EL (cell line): ENCODE results near the gene POPDC3.
A peak's percentile ranks its signal among the peaks of the same experiment; 100 is the strongest.
"Not testable (repeated sequence)": the region's sequence is repeated elsewhere in the genome, so short reads cannot be mapped to it uniquely, and the experiment has no call there.

Source experiments
- DNase-seq: peaks from one replicate; pipeline ENCODE4 v3.0.0-alpha.2; 2016

Gene POPDC3, protein sequence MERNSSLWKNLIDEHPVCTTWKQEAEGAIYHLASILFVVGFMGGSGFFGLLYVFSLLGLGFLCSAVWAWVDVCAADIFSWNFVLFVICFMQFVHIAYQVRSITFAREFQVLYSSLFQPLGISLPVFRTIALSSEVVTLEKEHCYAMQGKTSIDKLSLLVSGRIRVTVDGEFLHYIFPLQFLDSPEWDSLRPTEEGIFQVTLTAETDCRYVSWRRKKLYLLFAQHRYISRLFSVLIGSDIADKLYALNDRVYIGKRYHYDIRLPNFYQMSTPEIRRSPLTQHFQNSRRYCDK

GRCh38 chr6:105179244-105180065 lies at the start of gene POPDC3:
POPDC3 (minus strand) TSS chr6:105180014; CDS start chr6:105161909, 18,105 bp downstream.
- DNase-seq, result peak; percentile 60

- DNase-seq, result no peak
These were observed 47.5 kb upstream of the POPDC3 start for GRCh38 chr6:105227295-105227767.

GRCh38 chr6:105226598-105227294 lies 46.9 kb upstream of the POPDC3 start:
- DNase-seq, result peak; percentile 43

DNA sequence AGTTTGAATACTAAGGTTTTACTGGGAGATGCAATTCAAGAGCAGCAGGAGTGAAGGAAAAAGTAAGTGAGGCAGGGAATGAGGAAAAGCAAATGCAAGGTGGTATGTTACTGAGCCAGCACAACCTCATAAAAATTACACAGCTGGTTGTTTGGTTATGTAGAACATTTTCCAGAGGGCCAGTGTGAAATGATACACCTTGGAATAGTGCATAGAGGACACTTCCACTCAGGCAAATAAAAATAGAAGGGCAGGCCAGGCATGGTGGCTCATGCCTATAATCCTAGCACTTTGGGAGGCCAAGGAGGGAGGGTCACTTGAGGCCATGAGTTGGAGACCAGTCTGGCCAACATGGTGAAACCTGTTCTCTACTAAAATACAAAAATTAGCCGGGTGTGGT lies 43.4 kb upstream of the POPDC3 start:
- no peak for DNase-seq

DNA sequence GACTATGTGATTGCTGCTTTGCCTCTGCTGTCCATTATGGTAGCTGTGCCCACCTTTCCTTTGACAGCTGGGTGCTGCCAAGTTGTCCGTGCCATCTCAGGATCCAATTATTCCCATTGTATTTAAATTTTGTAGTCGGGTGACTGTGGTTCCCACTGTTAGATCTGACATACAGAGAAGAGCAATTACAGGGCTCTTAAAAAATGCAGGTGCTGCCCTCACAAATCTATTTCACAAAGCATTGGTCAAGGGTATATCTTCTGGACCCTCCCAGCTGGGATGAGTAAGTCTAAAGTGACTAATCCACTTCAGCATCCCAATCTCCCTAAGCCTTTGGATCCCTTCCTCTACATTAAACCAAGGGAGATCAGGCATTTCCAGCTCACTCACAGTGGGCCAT lies 41.4 kb upstream of the POPDC3 start:
- DNase-seq, result peak; percentile 40

- DNase-seq, result no peak
These were observed 40.4 kb upstream of the POPDC3 start for GRCh38 chr6:105220186-105220585.

- not testable (repeated sequence) for DNase-seq
These were observed 39.4 kb upstream of the POPDC3 start for GRCh38 chr6:105219218-105219617.

DNA sequence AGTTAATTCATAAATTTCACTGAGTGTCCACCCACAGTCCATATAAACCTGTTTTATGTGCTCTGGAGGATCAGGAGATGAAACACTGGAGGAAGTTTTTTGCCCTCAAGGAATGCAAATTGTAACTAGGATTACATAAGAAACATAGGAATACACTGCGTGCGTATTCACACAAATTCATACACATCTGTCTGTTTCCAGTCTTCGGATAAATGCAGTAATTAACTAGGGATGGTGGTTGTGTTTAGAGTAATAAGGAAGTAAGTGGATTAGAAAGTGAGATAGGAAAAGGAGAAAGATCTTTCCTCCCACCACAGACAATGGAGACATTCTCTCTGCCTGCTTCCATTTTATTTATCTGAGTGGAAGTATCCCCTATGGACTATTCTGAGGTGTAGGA lies 35.7 kb upstream of the POPDC3 start:
- DNase-seq, result no peak

- DNase-seq, result no peak
These were observed 34.9 kb upstream of the POPDC3 start for GRCh38 chr6:105214668-105215067.

DNA sequence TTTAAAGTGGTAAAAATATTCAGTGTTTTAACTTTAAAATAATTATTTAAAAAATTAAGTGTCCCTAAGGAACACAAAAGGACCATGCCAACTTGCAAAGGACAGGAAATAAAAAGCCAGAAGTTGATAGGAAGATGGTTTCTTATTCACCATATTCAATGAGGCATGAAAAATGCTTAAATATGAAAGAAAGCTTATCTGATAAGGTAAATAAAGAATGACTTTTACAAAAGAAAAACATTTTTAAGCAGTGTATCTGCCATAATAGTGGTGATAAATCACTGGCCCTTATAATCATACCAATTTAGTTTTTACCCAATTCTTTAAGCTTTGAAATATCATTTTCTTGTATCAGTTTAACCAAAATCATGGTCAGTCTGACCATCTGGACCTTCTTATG lies 33.5 kb upstream of the POPDC3 start:
- DNase-seq, result no peak

DNA sequence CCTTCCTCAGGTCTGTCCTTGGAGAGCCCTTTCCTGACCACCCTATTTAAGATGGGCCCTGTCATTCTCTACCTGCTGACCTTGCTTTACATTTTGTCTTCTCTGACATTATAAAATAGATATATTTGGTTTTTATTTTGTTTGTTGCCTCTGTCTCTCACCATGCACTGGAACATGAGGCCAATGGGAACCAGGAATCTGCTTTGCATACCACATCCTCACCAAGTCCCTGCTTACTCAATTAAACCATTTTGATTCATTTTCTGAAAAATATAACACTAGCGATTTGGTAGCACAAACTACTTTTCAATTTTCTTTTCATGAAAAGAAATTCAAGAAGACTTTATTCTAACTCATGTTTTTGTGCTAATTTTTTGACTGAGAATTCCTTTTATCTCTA lies 32.8 kb upstream of the POPDC3 start:
- no peak for DNase-seq

GRCh38 chr6:105211831-105212230 lies 32.0 kb upstream of the POPDC3 start:
- DNase-seq, result peak; percentile 43

GRCh38 chr6:105210932-105211531 lies 31.2 kb upstream of the POPDC3 start:
- DNase-seq, result no peak

GRCh38 chr6:105209950-105210706 lies 30.3 kb upstream of the POPDC3 start:
- peak; percentile 81 for DNase-seq

GRCh38 chr6:105207524-105208269 lies 27.9 kb upstream of the POPDC3 start:
- DNase-seq, result peak; percentile 71

DNA sequence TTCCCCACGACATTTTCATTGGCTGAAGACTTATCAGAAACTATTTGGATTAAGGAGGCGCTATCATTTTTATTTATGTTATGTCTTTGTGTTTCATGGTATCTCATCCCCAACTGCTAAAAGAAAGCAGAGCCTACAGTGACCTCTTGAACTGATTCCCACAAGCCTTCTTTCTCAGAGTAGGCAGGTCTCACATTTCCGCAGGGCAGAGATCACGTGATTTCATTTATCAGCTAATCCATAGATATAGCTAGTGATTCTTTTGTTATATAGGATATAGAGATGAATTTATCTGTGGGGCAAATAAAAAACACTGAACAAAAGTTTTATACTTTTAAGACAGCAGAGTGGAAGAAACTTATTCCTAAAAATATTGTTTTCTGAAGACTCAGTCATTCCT lies 25.0 kb upstream of the POPDC3 start:
- DNase-seq, result no peak

- DNase-seq, result no peak
These were observed 24.5 kb upstream of the POPDC3 start for GRCh38 chr6:105204331-105204730.

DNA sequence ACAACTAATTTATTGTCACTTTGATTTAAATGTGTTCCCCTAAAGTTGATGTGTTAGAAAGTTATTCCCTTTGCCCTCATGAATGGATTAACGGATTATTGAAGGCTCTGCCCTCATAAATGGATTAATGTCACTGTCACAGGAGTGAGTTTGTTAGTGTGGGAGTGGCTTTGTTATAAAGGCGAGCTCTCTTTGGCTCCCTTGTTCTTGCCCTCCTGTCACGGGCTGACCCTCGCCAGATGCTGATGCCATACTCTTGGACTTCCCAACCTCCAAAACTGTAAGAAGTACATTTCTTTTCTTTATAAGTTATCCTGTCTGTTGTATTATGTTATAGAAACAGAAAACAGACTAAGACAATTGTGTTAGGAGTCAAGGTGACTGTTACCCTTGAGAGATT lies 22.7 kb upstream of the POPDC3 start:
- no peak for DNase-seq

- no peak for DNase-seq
These were observed 20.4 kb upstream of the POPDC3 start for GRCh38 chr6:105200133-105200730.

GRCh38 chr6:105199711-105200110 lies 19.9 kb upstream of the POPDC3 start:
- no peak for DNase-seq

DNA sequence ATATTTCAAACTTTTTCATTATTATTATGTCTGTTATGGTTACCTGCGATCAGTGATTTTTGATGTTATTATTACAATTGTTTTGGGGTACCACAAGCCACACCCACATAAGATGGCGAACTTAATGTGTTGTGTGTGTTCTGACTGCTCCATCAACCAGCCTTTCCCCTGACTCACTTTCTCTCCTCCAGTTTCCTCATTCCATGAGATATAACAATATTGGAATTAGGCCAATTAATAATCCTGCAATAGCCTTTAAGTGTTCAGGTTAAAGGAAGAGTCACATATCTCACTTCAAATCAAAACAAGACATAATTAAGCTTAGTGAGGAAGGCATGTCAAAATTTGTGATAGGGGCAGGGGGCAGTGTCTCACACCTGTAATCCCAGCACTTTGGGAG lies 16.3 kb upstream of the POPDC3 start:
- peak; percentile 41 for DNase-seq
